ENCODE data around the gene FHIT.

The FHIT gene

GRCh38 chr3:60250810-60251209, 1000.4 kb downstream of the FHIT start:
- no peak for DNase-seq

- DNase-seq, result no peak
Measured at GRCh38 chr3:60250206-60250605, 1001.0 kb downstream of the FHIT start.

GRCh38 chr3:60246361-60246760, 1004.9 kb downstream of the FHIT start:
- no peak for DNase-seq

DNA sequence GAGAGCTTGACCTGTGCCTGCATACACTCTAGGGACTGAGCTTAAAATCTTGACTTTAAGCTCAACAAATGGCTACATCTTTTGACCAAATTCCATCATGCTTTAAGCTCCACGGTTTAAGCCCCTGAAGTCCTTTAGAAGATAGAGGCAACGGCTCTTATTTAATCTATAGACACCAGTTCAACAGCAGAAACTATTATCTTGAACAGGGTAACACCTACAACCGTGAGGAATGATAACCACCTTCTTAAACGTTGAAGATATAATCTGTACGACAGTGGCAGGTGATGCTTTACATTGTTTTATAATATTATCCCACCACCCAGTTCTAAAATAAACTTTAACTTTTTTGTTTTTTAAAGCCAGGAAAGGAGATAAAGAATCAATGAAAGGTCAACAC, 1007.8 kb downstream of the FHIT start:
- no peak for DNase-seq

- DNase-seq, result no peak
Measured at GRCh38 chr3:60240492-60240891, 1010.8 kb downstream of the FHIT start.

GRCh38 chr3:60238550-60238949, 1012.7 kb downstream of the FHIT start:
- DNase-seq, result no peak

- no peak for DNase-seq
Measured at GRCh38 chr3:60229502-60229901, 1021.8 kb downstream of the FHIT start.

DNA sequence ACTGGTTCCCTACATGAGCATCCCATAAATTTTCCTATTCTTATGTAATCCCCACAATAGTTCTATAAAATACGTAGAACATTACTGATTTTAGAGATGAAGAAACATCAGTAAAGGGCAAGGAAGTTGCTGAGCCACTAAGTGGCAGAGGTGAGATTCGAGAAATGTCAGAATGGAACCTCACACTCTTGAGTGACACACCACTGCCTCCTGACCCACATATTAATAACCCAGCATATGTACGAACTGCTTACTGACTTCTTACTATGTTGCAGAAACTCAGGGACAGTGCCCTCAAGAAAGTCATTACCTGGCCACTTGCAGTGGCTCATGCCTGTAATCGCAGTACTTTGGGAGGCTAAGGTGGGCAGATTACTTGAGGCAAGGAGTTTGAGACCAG, 1022.4 kb downstream of the FHIT start:
- DNase-seq, result no peak

- no peak for DNase-seq
Measured at GRCh38 chr3:60226912-60227311, 1024.3 kb downstream of the FHIT start.

GRCh38 chr3:60225848-60226247, 1025.4 kb downstream of the FHIT start:
- DNase-seq, result no peak

DNA sequence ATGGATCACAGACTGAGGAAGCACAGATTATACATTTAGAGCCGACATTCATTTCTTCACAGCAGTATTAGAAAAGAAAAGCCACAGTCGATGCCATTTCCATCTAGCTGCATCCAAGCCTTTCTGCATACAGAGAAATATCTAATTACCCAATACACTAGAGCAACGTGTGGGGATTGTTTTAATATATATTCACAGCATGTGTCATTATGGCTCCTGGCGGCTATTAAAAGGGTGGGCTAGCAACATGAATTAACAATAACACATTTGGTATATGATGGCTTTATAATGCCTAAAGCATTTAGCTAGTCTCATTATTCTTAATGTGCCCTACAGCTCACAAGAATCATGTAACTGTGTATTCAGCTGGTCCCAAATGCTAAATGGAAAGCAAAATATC, 1030.5 kb downstream of the FHIT start:
- no peak for DNase-seq

- DNase-seq, result no peak
Measured at GRCh38 chr3:60219501-60219900, 1031.8 kb downstream of the FHIT start.

- DNase-seq, result no peak
Measured at GRCh38 chr3:60217156-60217911, 1033.9 kb downstream of the FHIT start.

GRCh38 chr3:60216462-60217075, 1034.7 kb downstream of the FHIT start:
- DNase-seq, result no peak

GRCh38 chr3:60215946-60216345, 1035.3 kb downstream of the FHIT start:
- DNase-seq, result no peak

GRCh38 chr3:60207905-60208304, 1043.3 kb downstream of the FHIT start:
- DNase-seq, result no peak

DNA sequence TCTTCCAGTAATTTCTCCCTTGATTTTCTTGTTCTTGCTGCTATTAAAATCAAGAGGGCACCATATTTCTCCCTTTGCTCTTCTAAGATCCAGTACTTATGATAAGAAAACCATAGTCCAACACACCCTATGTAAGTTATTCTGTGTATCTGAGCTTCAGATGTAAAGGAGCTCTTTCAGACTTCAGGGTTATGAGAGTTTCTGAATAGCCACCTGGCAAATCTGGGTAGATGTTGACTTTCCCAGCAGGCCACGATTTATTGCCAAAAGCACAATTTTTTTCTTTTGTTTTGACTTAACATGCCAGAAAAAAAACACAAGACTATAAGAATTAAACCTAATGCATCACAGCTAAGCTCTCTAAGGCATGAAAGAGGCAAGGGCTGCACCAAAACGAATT, 1045.0 kb downstream of the FHIT start:
- no peak for DNase-seq

GRCh38 chr3:60202052-60202726, 1049.1 kb downstream of the FHIT start:
- DNase-seq, result no peak

DNA sequence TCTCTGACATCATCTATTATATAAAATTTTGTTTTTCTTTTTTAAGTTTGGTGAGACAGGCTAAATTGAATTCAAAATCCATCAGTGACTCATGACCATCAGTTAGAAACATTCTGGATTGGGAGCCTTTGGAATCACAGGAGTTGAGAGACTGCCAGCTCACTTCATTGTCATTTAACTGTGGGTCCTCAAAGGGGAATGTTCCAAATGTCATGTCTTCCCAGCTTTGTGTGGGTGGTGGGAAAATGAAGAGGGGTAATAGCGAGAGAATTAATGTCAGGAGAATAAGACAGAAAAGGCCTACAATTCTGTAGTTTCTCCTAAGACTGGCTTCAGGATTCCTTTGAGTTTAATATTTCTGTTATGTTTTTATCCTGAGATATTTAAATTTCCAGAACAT, 1051.9 kb downstream of the FHIT start:
- DNase-seq, result no peak

- no peak for DNase-seq
Measured at GRCh38 chr3:60198179-60198720, 1053.0 kb downstream of the FHIT start.

DNA sequence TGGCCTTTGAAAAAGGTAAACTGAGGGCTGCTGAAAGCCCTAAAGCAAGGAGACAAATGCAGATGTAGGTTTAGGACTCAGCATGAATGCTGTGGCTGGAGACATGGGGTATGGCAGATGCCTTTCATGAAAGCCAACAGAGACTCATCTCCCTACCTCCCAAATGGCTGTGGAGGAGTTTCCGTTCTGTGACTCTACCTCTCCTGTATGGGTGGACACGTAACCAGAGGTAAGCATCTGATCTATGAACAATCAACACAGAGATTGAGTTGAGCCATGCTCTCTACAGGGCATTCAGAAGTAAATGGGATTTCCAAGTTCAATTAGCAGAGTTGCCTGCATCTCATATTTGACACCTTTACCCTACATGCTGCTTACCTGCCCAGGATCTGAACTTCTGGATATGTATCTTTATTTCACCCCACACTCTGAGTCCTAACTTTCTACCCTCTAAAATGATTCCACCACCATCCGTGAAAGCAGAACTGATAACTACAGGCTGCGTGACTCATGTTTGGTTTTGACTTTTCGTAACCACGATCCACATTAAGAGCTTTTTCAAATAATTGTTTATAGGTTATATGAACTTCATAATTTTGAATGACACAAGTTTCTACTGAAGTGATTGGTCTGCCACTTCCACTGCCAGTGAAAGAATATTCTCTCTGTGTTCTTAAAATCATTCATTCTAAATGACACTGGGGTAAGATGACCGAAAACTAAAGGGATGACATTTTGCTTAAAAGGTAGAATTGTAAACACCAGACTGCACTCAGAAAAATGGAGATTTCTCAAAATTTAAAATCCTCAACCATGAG, 1058.7 kb downstream of the FHIT start:
- no peak for DNase-seq

- DNase-seq, result no peak
Measured at GRCh38 chr3:60190073-60190472, 1061.2 kb downstream of the FHIT start.

GRCh38 chr3:60189304-60189703, 1061.9 kb downstream of the FHIT start:
- no peak for DNase-seq
